ENCODE measurements around the gene FRS3.

Gene FRS3

GRCh38 chr6:41780551-41781365, 1.1 kb upstream of the FRS3 start, which contains the start of gene PRICKLE4:
PRICKLE4 (plus strand) TSS chr6:41780782; CDS start chr6:41783474, 2,692 bp downstream.
- CTCF ChIA-PET, result interaction anchor here (1.2 to 11.1 kb wide), 4 partner anchors 23 to 265 kb away, joined by 3 to 253 read pairs (median 8); partner anchors contain the start of gene TAF8

GRCh38 chr6:41779336-41779735, 364 bp downstream of the FRS3 start:
- POLR2A ChIA-PET, result no interaction called here
- no peak for DNase-seq (ENCODE audit: extremely low spot score)
- CTCF ChIA-PET, result interaction anchor here (0.7 to 11.1 kb wide), 3 partner anchors 46 to 266 kb away, joined by 3 to 253 read pairs (median 4); partner anchors contain the start of gene TAF8
- no peak for TF ChIP-seq CTCF (IDR thresholded peaks at IDR 0.05; ENCODE audit: control extremely low read depth, extremely low read depth, low read depth, missing control alignments)

More at GRCh38 chr6:41780551-41781365, 1.1 kb upstream of the FRS3 start, which contains the start of gene PRICKLE4:
- POLR2A ChIA-PET, result no interaction called here
- no peak for DNase-seq (ENCODE audit: extremely low spot score)
- no peak for TF ChIP-seq CTCF (IDR thresholded peaks at IDR 0.05; ENCODE audit: control extremely low read depth, extremely low read depth, low read depth, missing control alignments)

- POLR2A ChIA-PET, result no interaction called here
- DNase-seq (ENCODE audit: extremely low spot score), result no peak
- no peak for TF ChIP-seq CTCF (IDR thresholded peaks at IDR 0.05; ENCODE audit: control extremely low read depth, extremely low read depth, low read depth, missing control alignments)
- CTCF ChIA-PET, result interaction anchor here (0.7 to 6.7 kb wide), 7 partner anchors 8 to 315 kb away, joined by 3 to 52 read pairs (median 3); partner anchors contain the start of gene TOMM6
Observed at GRCh38 chr6:41778895-41779294, 805 bp downstream of the FRS3 start.

- ChIA-PET POLR2A (interaction anchor here (0.5 kb wide), 1 partner anchor 668 kb away, joined by 3 read pairs; no protein-coding TSS in a partner anchor), CTCF (interaction anchor here (0.9 to 6.7 kb wide), 9 partner anchors 10 to 314 kb away, joined by 3 to 52 read pairs (median 6); partner anchors contain the start of gene TOMM6)
- no peak for TF ChIP-seq CTCF (IDR thresholded peaks at IDR 0.05; ENCODE audit: control extremely low read depth, extremely low read depth, low read depth, missing control alignments)
- DNase-seq (ENCODE audit: extremely low spot score), result no peak
Observed at GRCh38 chr6:41777551-41778285, 2.0 kb downstream of the FRS3 start.

- no peak for TF ChIP-seq CTCF (IDR thresholded peaks at IDR 0.05; ENCODE audit: control extremely low read depth, extremely low read depth, low read depth, missing control alignments)
- POLR2A ChIA-PET, result no interaction called here
Observed at GRCh38 chr6:41775293-41775882, 4.3 kb downstream of the FRS3 start.

GRCh38 chr6:41774841-41775240, 4.9 kb downstream of the FRS3 start:
- TF ChIP-seq CTCF (IDR thresholded peaks at IDR 0.05; ENCODE audit: control extremely low read depth, extremely low read depth, low read depth, missing control alignments), result no peak
- DNase-seq (ENCODE audit: extremely low spot score), result no peak
- CTCF ChIA-PET, result interaction anchor here (0.8 to 6.7 kb wide), 20 partner anchors 8 to 407 kb away, joined by 3 to 52 read pairs (median 4); partner anchors contain the start of gene TOMM6
- POLR2A ChIA-PET, result no interaction called here

More at GRCh38 chr6:41775293-41775882, 4.3 kb downstream of the FRS3 start:
- CTCF ChIA-PET, result interaction anchor here (0.7 to 6.7 kb wide), 26 partner anchors 9 to 408 kb away, joined by 3 to 52 read pairs (median 4); partner anchors contain the start of gene TOMM6
- no peak for DNase-seq (ENCODE audit: extremely low spot score)

Measured in GM10248 (cell line).